ENCODE data around the gene AKT2. TPM values are rescaled to one million over a fixed set of nuclear protein-coding genes. Genes with fewer than 3 reads are reported as not detected.

The AKT2 gene
- total and polyA plus RNA-seq, 5 experiments from 2014 or later: 21.5 to 210 (median 26.9) TPM

DNA sequence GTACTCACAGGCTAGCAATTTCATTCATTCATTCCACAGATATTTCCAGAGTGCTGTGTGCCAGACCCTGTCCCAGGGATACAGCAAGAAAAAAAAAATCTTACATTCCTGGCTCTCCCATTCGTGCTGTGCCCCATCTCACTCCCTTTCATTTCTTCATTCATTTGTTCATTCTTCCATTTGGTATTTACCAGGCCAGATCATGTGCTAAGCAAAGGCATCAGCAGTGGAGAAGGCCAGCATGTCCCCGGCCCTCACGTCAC is 91.6 kb downstream of the AKT2 start:
- H3K9me3 Mint-ChIP-seq: no peaks in the 10 kb centered on the region
- peaks cover 15 to 38% (median 31%) of the 10 kb centered on the region in 4 donors for H3K4me1 Mint-ChIP-seq
- POLR2A ChIA-PET: no interaction called here
- ATAC-seq (no peak), DNase-seq (no peak)
- H3K4me3 Mint-ChIP-seq: peak overlapping the region in 8 of 10 donors; percentile 23 to 87 (median 66)
- H3K36me3 Mint-ChIP-seq: peaks cover 0 to 3% (median 0%) of the 10 kb centered on the region in 3 donors
- H3K27me3 Mint-ChIP-seq: no peaks in the 10 kb centered on the region
- peak overlapping the region in 3 of 10 donors; percentile 26 to 61 (median 39) for H3K27ac Mint-ChIP-seq

GRCh38 chr19:40192758-40193586 is 92.2 kb downstream of the AKT2 start:
- no peaks in the 10 kb centered on the region for H3K9me3 Mint-ChIP-seq
- POLR2A ChIA-PET: no interaction called here
- ATAC-seq: no peak
- peaks cover 15 to 38% (median 31%) of the 10 kb centered on the region in 4 donors for H3K4me1 Mint-ChIP-seq
- DNase-seq: no peak
- peak overlapping the region in 9 of 10 donors; percentile 59 to 87 (median 69) for H3K4me3 Mint-ChIP-seq
- H3K36me3 Mint-ChIP-seq: peaks cover 0 to 3% (median 0%) of the 10 kb centered on the region in 3 donors
- H3K27me3 Mint-ChIP-seq: no peaks in the 10 kb centered on the region
- peak overlapping the region in 4 of 10 donors; percentile 48 to 77 (median 60) for H3K27ac Mint-ChIP-seq

GRCh38 chr19:40191836-40192646 is 93.1 kb downstream of the AKT2 start:
- Mint-ChIP-seq H3K36me3 (no peaks in the 10 kb centered on the region), H3K4me3 (peak overlapping the region; percentile 59 to 87 (median 70)), H3K9me3 (no peaks in the 10 kb centered on the region), H3K4me1 (peaks cover 15 to 38% (median 31%) of the 10 kb centered on the region in 4 donors), H3K27me3 (no peaks in the 10 kb centered on the region), H3K27ac (peak overlapping the region in 6 of 10 donors; percentile 13 to 80 (median 60))
- DNase-seq: peak in 5 of 10 donors; percentile 10 to 20 (median 13)
- POLR2A ChIA-PET: interaction anchor here (0.7 to 1.4 kb wide), 3 partner anchors 49 to 229 kb away, joined by 3 read pairs; no protein-coding TSS in a partner anchor
- peak; percentile 3 to 5 for ATAC-seq

DNA sequence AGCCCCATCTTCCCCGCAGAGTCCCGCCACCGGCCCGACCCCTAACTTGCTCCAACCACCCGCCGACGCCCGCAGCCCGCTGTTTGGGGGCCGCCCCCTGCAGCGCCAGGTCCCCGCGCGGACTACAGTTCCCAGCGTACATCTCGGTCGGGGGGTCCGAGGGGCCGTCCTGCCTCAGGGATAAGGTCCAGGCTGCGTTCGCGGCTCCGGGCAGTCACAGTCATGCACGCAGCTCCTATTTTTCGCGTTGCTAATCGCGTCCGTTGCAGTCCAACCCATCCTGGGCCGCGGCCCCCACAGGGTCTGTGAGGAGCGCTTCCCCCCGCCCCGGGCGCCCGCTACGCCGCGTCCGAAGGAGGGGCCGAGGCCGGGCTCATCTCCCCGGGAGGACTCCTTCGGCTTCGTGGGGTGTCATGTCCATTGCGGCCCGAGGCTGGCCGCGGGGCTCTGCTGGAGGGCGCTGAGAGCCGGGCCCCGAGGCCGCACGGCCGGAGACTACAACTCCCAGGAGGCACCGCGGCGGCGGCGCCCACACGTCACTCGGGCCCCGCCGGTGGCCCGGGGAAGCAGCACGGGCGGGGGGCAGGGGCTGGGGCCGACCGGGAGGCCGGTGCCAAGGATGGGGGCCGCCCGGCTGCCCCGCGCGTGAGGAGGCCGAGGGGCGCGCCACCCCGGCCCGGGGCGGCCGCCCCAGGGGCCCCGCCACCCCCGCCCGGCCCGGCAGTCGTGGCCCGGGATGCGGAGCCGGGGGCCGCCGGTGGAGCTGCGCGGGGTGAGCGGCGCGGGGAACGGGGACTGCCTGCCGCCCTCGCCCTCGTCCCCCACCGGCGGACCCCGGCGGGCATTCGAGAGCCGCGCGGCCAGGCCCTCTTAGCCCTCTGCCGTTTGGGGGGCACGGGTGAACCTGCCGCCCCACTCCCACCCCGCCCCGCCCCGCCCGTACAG is 94.0 kb downstream of the AKT2 start, which contains the start of gene MAP3K10:
MAP3K10 (plus strand) TSS at position 536 of the 945 bp plus-strand sequence. CDS start 606 bp downstream, outside the sequence.
- Mint-ChIP-seq H3K36me3 (no peaks in the 10 kb centered on the region), H3K4me3 (peak within 1 kb of the TSS; percentile 81 to 94 (median 88)), H3K27me3 (no peaks in the 10 kb centered on the region), H3K9me3 (no peaks in the 10 kb centered on the region), H3K27ac (peak within 1 kb of the TSS; percentile 77 to 94 (median 90)), H3K4me1 (peaks cover 15 to 38% (median 31%) of the 10 kb centered on the region in 4 donors)
- POLR2A ChIA-PET: interaction anchor here (0.7 to 1.4 kb wide), 5 partner anchors 15 to 213 kb away, joined by 3 read pairs; no protein-coding TSS in a partner anchor
- DNase-seq: peak; percentile 51 to 82 (median 70)
- ATAC-seq: peak; percentile 88 to 90

DNA sequence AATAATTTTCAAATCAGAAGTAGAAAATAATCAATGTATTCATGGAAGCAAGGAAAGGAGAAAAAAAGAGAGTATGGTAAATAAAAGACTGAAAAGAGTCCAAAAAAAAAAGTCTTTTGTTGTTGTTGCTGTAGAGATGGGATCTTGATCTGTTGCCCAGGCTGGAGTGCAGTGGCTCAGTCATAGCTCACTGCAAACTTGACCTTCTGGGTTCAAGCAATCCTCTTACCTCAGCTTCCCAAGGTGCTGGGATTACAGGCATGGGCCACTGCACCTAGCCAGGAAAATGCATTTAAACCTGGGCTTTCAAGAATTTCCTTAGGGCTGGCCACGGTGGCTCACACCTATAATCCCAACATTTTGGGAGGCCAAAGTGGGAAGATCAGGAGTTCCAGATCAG is 100.9 kb downstream of the AKT2 start:
- ATAC-seq (no peak), DNase-seq (no peak)
- Mint-ChIP-seq H3K27me3 (peaks cover 3 to 11% (median 6%) of the 10 kb centered on the region in 5 donors), H3K27ac (no peak overlapping the region), H3K36me3 (no peaks in the 10 kb centered on the region), H3K9me3 (no peaks in the 10 kb centered on the region), H3K4me3 (no peak overlapping the region), H3K4me1 (peaks cover 0 to 3% (median 0%) of the 10 kb centered on the region in 4 donors)
- POLR2A ChIA-PET: interaction anchor here (0.8 kb wide), 1 partner anchor 39 kb away, joined by 4 read pairs; no protein-coding TSS in a partner anchor

Small RNAs within 50 kb of the gene (microRNA-seq; reads per million reads assigned to microRNA genes)
- 34.9 reads per million, percentile 50 among the genes with 10 or more reads in this experiment for gene MIR641 (ENCODE audit: borderline microRNAs expressed)

Other genes starting within 250 kb of the AKT2 start
- 10 to 100 TPM; 61.5 to 70.8 TPM for gene ZNF780B, start 229.1 kb downstream of the AKT2 start, total RNA-seq
- gene ZNF780B, start 229.1 kb downstream of the AKT2 start, polyA plus RNA-seq: 10 to 100 TPM; 13.3 to 18.4 (median 15.4) TPM
- 10 to 100 TPM; 33.7 to 35.1 TPM for gene ZNF780A, start 194.4 kb downstream of the AKT2 start, total RNA-seq
- 10 to 100 TPM; 22.8 to 28.3 (median 26.9) TPM for gene ZNF780A, start 194.4 kb downstream of the AKT2 start, polyA plus RNA-seq
- gene MAP3K10, start 93.9 kb downstream of the AKT2 start, total RNA-seq: 10 to 100 TPM; 35.4 to 35.6 TPM
- gene MAP3K10, start 93.9 kb downstream of the AKT2 start, polyA plus RNA-seq: under 1 TPM; 0.15 to 0.58 (median 0.35) TPM
- not detected for gene TTC9B, start 67.0 kb downstream of the AKT2 start, total RNA-seq
- gene TTC9B, start 67.0 kb downstream of the AKT2 start, polyA plus RNA-seq: not detected
- 1 to 10 TPM; 2.3 to 2.6 TPM for gene CCNP, start 58.7 kb downstream of the AKT2 start, total RNA-seq
- under 1 TPM in 1 of 3 donors, not detected in 2; 0.14 TPM for gene CCNP, start 58.7 kb downstream of the AKT2 start, polyA plus RNA-seq
- 10 to 100 TPM; 12.6 to 16.9 TPM for gene C19orf47, start 63.1 kb upstream of the AKT2 start, total RNA-seq
- gene C19orf47, start 63.1 kb upstream of the AKT2 start, polyA plus RNA-seq: 10 to 100 TPM in 1 of 3 donors, 1 to 10 TPM in 2; 6.8 to 10.0 (median 9.8) TPM
- 10 to 100 TPM; 92.5 to 98.6 TPM for gene PLD3, start 63.4 kb upstream of the AKT2 start, total RNA-seq
- 10 to 100 TPM; 46.5 to 87.5 (median 67.5) TPM for gene PLD3, start 63.4 kb upstream of the AKT2 start, polyA plus RNA-seq
- under 1 TPM; 0.18 to 0.19 TPM for gene HIPK4, start 104.8 kb upstream of the AKT2 start, total RNA-seq
- not detected for gene HIPK4, start 104.8 kb upstream of the AKT2 start, polyA plus RNA-seq
- 1 to 10 TPM; 3.8 to 4.0 TPM for gene PRX, start 128.0 kb upstream of the AKT2 start, total RNA-seq
- under 1 TPM; 0.39 to 0.49 (median 0.44) TPM for gene PRX, start 128.0 kb upstream of the AKT2 start, polyA plus RNA-seq
- 1 to 10 TPM; 6.2 to 8.1 TPM for gene SERTAD1, start 140.6 kb upstream of the AKT2 start, total RNA-seq
- gene SERTAD1, start 140.6 kb upstream of the AKT2 start, polyA plus RNA-seq: 10 to 100 TPM in 1 of 3 donors, 1 to 10 TPM in 2; 2.6 to 10.4 (median 3.5) TPM
- 10 to 100 TPM in 1 of 2 experiments, 1 to 10 TPM in 1; 9.5 to 10.6 TPM for gene SERTAD3, start 159.0 kb upstream of the AKT2 start, total RNA-seq
- gene SERTAD3, start 159.0 kb upstream of the AKT2 start, polyA plus RNA-seq: 1 to 10 TPM; 2.3 to 9.2 (median 2.9) TPM
- gene BLVRB, start 180.4 kb upstream of the AKT2 start, total RNA-seq: 10 to 100 TPM; 11.8 to 12.8 TPM
- 10 to 100 TPM; 17.3 to 27.8 (median 22.6) TPM for gene BLVRB, start 180.4 kb upstream of the AKT2 start, polyA plus RNA-seq
- gene SPTBN4, start 181.7 kb upstream of the AKT2 start, total RNA-seq: under 1 TPM; 0.47 to 0.62 TPM
- gene SPTBN4, start 181.7 kb upstream of the AKT2 start, polyA plus RNA-seq: under 1 TPM in 1 of 3 donors, not detected in 2; 0.13 TPM